Eye (tissue), 1 donor: ENCODE measurements around the gene PHYHIPL.
A peak's percentile ranks its signal among the peaks of the same experiment; 100 is the strongest.

ENCODE experiments used
- DNase-seq: peaks from one replicate; pipeline ENCODE4 v3.0.0-alpha.2; 2015

Gene PHYHIPL

DNA sequence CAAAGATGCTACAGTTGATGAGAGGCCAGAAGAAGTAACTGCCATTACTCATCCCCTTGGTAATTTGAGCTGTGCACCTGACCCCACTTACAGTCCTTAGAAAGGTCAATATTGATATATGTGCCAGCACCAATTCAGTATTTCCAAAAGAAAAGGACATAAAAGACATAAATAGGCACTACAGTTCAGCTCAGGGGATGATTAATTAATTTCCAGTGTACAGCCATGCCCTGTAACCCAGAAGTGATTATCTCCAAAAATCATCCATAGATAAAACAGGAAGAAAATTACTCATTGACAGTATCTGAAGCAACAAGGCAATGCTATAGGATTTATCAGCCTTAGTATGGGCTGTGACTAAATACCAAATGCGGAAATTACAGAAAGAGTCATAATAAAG lies 82.4 kb downstream of the PHYHIPL start:
- no peak for DNase-seq

DNA sequence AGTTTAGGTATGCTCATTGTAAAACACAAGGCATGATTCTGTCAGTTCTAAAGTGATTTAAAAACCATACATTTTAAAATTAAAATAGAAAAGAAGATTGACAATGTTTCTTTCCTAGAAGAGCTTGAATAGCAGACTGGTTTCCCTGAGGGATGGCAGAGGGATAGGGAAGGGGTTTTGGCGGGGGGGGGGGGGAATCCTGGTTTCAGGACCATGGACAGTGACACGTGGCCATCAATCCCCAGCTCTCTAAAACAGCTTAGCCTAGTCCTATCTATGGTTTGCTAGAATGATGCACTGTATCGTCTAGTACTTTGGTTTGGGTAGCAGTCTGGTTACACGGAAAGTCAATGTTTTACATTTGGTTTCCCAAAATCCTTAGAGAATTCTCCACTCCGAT lies 88.7 kb downstream of the PHYHIPL start:
- DNase-seq: no peak

DNA sequence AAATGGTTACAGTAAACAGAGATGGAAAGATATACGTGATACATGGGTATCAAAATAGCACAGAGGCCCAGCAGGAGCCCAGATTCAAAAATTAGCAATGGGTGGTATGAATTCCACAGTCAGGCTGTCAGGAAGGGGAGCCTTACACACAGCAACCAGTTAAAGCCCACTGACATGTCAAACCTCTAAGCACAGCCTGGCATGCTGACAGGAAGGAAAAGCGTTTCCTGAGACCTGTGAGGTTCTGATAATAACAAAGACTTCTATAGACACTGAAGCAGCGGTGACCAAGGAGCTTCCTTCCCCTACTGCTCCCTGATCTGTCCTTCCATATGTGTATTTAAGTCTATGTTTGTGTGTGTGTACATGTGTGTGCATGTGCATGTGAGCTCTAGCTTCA lies 89.9 kb downstream of the PHYHIPL start:
- DNase-seq: no peak

DNA sequence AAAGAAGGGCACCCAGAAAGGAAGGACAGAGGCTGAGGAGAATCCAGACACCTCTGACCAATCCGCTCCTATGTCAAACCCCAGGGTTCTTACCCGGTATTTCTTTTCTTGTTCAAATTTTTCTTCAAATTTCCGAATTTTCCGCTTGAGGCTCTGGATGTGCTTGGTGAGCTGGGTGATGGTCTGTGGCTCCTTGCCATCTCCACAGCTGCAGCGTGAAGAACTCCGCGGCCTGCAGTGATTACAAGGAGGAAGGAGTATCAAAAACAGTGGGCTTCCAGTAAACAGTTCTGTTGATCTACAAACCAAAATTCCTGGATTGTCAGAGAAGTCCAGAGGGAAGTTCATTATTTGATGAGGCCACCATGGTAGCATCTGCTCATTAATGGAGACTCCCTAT lies 92.0 kb downstream of the PHYHIPL start:
- DNase-seq: no peak

DNA sequence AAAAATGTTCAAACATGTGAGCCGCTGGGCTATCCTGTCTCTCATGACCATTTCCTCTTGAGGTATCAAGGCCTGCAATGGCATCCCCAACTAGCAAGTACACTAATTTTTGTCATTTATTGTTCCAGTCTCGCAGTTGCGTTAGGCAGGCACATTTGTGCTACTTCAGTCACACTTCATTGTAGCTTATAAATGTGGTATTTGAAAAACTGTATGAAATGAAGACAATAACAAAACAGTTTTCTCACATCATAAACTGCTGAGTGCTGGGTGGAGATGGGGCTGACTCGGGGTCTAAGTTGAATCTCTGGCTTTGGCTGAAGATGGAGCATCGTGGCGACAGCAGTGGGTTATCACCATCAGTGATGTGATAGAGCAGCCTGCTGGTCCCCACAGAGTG lies 93.2 kb downstream of the PHYHIPL start:
- no peak for DNase-seq

DNA sequence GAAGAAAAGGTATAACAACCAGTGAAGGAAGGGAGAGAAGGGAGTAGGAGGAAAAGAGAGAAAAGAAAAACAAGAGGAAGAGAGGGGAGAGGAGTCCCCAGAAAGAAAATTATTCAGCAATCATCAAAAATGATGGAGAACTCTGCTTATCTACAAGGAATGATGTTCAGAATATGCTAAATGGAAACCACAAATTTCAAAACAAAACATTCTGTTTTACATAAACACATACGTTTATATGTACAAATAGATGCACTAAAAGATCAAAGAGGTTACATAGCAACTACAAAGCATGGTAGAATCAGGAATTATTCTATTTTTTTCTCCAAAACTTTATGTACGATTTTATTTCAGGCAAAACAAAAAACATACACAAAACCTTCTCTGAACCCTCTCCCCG lies 94.0 kb downstream of the PHYHIPL start:
- no peak for DNase-seq

DNA sequence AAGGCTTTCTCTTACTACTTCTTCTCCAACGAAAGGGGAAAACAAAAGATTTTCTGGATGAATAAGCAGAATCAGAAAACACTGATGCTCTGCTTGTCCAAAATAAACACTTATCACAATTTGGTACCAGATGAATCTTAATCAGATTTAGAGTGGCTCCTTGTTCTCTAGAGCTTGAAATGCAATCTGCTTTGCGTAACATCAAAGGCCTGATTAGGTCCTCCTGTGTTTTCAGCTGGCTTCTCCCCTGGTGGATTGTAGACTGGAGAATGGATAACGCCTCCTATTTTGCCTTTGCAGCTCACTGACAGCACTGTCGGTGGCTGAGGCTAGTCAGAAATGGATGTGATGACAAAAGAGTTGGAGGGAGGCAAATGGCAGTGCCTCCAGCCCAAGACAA lies 94.7 kb downstream of the PHYHIPL start:
- peak; percentile 33 for DNase-seq

DNA sequence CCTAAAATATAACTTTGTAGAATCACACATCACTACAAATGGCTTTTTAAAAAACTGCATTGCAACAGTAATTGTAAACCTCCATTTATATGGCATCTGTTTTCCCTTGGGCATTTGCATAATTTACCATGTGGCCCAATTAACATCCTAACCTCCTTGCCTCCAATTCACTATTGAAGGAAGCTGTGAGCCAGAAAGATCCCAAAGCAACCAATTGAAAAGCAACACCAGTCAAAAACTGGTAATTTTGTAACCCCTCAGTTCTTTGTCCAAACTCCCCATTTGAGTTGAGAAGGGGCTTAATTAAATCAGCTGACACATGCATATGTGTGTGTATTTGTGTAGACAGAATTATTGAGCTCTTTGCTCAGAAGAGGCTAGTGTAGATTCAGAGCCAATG lies 95.6 kb downstream of the PHYHIPL start:
- DNase-seq: no peak

DNA sequence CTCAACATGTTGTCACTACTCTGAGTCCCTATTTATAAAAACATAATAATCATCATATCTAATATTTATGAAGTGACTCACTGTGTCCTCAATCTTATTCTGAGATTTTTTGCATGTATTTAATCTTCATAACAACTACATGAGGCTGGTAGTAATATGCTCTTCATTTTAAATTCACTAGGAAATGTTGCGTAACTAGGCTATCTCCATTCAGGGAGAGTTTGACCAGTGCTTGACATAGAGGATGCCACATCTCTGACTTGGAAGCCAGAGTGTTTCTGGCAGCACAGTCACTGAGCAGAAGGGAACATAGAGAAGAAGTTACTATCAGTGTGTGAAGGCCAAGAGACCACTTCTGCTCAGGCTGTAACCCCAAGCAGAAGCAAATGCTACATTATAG lies 97.0 kb downstream of the PHYHIPL start:
- DNase-seq: no peak

DNA sequence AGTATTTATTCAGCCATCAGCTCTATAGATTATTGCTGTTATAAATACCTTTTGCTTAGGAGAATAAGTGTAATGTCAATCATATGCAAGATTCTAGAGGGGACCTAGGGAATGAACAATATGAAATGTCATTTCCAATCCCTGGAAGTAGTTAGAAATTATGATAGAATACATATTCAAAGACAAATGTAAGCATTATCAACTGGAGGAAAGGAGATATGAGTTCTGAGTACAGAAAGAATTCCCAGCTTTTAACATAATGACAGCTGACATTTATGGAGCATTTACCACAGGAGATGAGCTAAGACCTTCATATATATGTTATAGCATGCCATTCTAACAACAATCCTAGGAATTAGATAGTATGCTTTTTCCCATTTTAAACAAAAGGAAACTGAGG lies 99.7 kb downstream of the PHYHIPL start:
- DNase-seq: no peak

DNA sequence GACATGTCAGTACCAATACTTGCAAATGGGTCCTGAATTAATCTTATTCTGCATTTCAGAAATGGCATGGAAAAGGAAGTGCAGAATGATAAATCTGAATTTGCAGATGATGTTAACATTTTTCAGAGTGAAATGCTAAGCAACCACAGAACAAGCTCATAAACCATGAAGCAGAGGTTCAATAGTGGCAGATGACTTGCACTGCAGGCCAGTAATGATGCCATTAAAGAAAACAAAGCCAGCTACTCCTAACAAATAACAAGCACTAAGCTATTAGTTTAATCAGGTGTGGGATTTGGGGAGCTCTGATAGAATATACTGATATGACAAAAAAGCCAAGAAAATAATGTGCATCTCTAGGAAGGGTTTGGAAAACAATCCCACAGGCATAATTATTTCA lies 100.5 kb downstream of the PHYHIPL start:
- no peak for DNase-seq

DNA sequence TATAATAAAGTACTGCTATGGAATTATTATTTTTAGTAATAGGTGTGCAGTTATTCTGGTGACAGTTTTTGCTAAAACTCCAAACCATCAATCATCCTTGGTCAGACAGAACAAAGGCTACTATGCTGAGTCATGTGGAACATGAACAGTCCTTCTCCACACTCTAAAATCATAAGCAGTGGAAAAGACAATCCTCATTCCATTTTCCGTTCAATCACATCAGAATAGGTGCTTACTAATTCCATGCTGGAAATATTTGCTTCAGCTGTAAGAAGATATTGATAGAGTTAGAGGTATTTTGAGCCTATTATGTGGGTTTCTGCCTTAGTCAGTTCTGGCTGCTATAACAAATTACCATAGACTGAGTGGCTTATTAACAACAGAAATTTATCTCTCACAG lies 103.0 kb downstream of the PHYHIPL start:
- DNase-seq: no peak

DNA sequence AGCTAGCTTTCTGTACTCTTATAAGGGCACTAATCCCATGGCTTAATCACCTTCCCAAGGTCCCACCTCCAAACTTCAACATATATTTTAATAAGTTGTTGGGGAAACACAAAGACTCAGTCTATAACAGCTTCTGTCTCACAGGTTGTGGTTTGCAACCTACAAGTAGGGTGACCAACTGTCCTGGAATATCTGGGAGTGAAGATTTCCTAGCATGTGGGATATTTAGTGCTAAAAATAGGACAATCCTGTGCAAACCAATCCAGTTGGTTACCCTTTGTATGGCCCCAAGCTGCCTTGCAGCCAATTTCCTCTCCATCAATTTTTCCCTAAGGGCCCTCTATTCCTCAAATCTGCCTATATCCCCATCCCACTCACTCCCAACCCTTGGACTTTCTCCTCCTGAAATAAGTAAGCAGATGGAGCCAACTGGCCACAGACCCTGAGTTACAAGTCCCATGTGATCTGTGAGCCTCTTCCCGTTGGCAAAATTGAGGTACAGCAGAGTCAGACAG lies 103.6 kb downstream of the PHYHIPL start:
- DNase-seq: no peak

DNA sequence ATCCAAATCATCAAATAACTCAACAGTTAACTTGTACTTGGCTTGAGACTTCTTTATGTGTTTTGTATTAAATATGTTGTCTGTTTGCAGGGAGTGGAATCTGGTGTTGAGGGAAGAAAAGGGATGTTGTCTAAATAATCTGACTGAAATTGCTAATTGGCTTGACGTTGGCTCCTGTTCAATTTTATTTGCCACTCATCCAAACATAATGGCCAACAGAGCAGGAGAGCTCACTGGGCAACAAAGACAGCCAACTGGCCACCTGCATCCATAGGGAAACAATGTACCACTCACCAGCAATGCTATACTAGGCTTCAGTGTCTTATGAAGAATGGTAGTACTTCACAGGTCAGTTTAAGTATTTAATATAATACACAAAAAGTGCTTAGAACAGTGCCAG lies 105.4 kb downstream of the PHYHIPL start:
- no peak for DNase-seq

DNA sequence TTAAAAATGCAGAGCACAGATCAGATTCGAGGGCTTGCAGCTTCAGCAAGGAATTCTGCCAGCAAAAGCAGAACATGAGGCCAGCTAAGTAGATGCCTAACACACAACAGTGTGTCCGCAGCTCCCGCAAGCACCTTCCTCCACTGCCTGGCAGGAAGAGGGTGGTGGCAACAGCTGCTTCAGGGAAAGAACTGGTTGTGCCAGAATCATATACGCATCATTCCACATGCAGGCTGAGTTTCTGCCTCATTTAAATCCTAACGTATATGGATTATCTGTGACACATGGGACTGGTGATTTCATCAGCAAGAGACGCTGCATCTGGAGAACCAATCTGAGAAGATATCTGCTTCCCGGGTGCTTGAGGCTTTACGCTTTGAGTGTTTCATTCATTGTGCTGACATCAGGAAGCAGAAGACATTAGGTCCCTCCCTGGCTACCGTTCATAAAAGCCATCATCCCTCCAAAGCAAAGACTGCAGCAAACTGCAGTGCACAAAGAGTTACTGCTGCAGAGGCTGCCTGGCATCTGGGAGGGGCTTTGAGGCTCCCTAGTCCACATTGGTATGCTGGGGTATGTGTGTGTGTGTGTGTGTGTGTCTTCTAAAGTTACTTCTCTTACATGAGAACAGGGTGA lies 107.1 kb downstream of the PHYHIPL start:
- DNase-seq: peak; percentile 79

DNA sequence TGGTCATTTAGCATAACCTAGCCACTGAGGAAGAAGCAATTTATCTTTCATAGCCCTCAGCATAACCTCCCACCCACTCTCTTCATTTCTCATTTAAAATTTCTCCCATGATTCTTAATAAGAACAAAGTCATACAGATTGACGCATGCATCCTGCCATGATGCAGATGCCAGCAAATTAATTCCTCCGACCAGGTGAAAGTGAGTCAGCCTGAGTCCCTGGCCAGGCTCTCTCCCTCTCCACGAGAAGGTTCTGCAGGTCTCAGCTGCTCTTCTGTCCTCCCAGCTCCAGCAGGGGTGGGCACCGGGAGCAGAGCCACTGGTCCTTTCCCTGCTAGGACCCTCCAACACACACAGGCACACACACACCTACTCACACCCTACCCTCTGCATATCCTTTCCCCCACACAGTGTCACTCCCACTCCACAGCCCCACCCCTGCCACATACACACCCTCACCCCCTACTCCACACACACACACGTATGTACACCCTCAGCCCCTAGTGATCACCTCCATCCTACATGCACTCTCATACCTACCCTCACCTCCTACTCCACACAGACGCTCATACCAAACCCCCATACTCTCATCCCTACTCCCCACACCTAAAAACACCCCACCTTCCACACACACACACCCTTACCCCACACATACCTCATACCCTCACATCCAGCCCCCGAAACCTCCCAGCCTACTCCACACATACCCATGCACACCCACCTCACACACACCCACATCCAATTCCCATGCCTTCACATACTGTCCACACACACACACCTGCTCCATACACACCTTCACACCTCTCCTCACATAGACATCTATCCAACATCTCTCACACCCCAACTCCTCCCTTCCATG lies 107.9 kb downstream of the PHYHIPL start:
- DNase-seq: no peak

DNA sequence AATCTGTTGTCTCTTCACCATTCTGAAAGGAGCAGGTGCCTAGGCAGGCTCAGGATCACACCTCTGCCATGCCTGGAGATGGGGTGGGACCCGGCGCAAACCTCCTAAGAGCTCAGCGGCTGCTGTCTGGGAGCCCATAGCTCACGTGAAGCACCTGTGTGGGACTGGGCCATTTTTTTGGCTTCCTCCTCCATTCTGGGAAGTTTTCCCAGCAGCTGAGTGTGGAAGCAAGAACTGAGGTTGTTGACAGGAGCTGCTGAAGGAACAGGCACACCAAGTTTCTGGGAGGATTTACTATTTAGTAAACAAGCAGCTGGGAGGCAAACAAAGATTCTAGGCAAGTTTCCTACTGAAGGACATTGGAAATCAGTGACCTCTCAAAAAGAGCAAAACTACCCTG lies 108.6 kb downstream of the PHYHIPL start:
- DNase-seq: no peak

DNA sequence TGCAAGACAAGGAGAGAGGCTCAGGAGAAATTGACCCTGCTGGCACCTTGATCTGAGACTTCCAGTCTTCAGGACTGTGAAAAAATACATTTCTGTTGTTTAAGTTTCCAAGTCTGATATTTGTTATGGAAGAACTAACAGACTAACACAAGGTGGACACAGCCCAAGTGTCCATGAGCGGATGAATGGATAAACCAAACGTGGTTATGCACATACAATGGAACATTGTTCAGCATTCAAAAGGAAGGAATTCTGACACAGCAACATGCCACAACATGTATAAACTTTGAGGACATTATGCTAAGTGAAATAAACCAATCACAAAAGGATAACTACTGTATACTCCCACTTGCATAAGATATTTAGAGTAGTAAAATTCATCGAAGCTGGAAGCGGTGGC lies 109.4 kb downstream of the PHYHIPL start:
- no peak for DNase-seq

DNA sequence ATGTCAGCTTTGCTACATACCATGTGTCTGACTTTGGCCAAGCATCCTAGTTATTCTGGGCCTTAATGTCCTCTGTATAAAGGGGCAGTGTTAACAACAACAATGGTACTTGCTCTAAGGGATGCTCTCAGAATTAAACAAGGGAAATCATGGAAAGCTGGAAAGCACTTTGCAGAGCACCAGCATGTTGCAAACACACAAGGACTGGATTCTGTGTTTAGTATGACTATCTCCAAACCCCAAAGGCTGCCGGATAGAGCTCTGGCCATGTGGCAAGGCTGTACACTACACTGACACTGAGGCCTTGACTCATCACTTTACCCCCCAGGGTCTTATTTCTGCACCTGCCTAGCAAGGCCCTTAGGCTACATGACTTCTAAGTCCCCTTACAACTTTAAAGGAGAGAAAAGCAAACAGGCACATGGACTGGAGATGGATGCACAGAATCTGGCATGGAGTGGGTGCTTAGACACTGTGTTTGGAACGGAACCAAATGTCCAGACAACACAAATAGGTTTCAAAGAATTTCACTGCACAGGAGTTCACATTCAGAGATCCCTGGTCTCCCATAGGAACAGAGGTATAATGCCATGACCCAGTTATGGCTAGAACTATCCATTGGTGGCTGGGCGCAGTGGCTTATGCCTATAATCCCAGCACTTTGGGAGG lies 111.3 kb downstream of the PHYHIPL start:
- DNase-seq: no peak

DNA sequence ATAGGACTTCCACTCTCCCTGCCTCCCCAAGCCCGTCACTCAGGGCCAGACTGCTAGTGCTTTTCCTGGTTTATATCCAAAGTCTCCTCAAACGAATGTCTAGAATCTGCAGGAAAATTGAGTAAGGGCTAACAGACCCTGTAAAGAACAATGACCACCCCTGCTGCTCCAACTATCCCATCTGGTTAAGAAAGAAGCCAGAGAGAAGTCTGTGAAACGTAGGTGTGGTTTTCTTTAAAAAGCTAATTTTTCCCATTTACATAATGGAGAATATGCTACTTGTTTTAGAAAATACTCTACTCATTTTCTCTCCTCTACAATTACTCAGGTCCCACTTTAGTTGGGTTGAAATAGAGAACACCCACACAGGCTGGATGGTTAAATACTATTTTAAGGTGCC lies 113.4 kb downstream of the PHYHIPL start:
- no peak for DNase-seq

DNA sequence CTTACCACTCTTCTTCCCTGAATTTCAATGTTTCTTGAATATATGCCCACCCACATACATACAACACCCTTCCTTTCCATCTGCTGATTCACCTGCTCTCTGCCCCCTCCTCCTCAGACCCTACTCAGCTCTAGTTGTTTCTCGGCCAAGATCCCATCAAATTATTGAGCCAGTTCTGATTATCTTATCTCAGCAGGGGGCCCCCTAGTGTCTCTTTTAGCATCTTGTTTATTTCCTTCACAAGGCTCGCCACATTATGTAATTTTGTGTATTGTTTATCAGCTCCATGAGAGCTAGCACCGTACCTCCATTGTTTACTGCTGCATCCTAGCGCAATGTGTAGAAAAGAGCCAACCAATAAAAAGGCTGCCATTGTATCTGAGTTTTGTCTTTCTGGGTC lies 114.0 kb downstream of the PHYHIPL start:
- DNase-seq: no peak
